ENCODE results near the gene MRPL23. TPM values are rescaled to one million over a fixed set of nuclear protein-coding genes. Genes with fewer than 3 reads are reported as not detected.

MRPL23 gene
- total RNA-seq, 1 experiment from 2014 or later: 109 TPM

DNA sequence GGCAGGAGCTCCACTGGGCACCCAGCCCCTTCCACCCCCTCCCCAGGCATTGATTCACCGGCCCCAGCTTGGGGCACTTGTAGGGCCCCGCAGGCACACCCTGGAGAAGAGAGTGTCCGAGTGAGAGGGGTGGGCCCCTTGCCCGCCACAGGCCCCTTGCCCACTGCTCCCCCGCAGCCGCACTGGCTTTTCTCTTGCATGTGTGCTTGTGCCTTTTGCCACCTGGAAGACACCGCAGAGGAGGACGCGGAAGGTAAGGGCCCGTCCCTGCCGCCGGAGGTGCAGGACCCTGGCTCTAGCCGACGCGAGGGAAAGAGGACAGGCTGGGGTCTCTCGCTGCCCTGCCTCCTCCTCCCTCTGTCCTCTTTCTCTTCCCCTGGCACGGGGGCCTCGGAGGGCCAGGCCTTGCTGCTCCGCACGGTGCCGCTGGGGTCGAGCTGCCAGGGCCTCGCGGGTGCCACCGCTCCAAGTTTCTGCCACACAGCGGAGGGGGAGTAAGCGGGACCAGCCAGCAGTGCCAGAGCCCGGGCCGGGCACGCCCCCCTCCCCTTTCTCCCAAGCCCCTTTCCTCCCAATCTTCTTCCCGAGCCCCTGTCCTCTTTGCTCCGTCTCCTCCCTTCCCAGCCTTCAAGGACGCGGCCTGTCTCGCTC is 18.1 kb upstream of the MRPL23 start:
- TF ChIP-seq, protein P1, sequence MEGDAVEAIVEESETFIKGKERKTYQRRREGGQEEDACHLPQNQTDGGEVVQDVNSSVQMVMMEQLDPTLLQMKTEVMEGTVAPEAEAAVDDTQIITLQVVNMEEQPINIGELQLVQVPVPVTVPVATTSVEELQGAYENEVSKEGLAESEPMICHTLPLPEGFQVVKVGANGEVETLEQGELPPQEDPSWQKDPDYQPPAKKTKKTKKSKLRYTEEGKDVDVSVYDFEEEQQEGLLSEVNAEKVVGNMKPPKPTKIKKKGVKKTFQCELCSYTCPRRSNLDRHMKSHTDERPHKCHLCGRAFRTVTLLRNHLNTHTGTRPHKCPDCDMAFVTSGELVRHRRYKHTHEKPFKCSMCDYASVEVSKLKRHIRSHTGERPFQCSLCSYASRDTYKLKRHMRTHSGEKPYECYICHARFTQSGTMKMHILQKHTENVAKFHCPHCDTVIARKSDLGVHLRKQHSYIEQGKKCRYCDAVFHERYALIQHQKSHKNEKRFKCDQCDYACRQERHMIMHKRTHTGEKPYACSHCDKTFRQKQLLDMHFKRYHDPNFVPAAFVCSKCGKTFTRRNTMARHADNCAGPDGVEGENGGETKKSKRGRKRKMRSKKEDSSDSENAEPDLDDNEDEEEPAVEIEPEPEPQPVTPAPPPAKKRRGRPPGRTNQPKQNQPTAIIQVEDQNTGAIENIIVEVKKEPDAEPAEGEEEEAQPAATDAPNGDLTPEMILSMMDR (IDR thresholded peaks at IDR 0.05; ENCODE audit: unreplicated experiment): no peak
- H3K27ac Mint-ChIP-seq (ENCODE audit: unreplicated experiment): no peak overlapping the region
- H3K27me3 Mint-ChIP-seq (ENCODE audit: unreplicated experiment): peaks cover 77% of the 10 kb centered on the region
- CTCF ChIA-PET: interaction anchor here (0.7 kb wide), 1 partner anchor 47 kb away, joined by 3 read pairs; no protein-coding TSS in a partner anchor
- intact Hi-C loops (cut with micrococcal nuclease; ENCODE audit: unreplicated experiment): no loop called here
- no TSS peak for BruUV-seq (replicated peaks)
- H3K36me3 Mint-ChIP-seq (ENCODE audit: insufficient read depth, unreplicated experiment): no peaks in the 10 kb centered on the region
- no peaks in the 10 kb centered on the region for H3K9me3 Mint-ChIP-seq (ENCODE audit: low read depth, unreplicated experiment)
- H3K4me3 Mint-ChIP-seq (ENCODE audit: low read depth, unreplicated experiment): no peak overlapping the region
- DNase-seq: no peak
- no peaks in the 10 kb centered on the region for H3K4me1 Mint-ChIP-seq (ENCODE audit: low read depth, unreplicated experiment)

DNA sequence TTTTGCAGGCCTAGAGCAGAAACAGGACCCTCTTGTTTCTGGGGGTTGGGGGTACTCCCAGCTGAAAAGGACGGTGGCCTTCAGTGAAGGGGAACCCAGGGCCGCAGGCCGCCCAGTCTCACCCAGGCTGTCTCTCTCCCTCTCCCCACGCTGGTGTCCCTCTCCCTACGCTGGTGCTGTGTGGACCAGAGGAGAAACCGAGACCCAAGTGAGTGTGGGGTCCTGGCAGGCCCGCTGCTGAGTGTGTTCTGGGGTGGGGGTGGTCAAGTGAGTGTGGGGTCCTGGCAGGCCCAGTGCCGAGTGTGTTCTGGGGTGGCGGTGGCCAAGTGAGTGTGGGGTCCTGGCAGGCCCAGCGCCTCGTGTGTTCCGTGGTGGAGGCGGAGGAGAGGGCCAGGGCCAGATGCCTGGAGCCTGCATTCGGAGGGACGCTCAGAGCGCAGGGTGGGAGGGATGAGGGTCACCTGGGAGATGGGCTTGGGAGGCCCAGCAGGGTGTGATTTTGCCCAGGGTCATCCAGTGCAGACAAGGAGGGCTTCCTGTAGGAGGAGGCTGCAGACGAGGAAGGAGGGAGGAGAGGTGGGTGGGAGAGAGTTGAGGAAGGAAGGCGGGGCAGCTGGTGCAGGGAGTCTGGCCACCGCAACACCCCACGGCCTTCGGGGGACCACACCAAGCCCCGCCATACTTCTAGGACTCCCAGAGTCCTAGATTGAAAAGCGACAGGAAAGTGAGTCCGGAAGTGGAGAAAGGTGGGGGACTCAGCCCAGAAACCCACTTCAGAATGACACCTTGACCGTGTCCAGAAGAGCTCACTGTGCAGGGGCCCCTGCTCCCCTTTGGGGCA is 17.3 kb upstream of the MRPL23 start:
- CTCF ChIA-PET: interaction anchor here (0.7 kb wide), 1 partner anchor 48 kb away, joined by 3 read pairs; no protein-coding TSS in a partner anchor
- Mint-ChIP-seq H3K4me3 (ENCODE audit: low read depth, unreplicated experiment) (no peak overlapping the region), H3K36me3 (ENCODE audit: insufficient read depth, unreplicated experiment) (no peaks in the 10 kb centered on the region), H3K4me1 (ENCODE audit: low read depth, unreplicated experiment) (no peaks in the 10 kb centered on the region), H3K27ac (ENCODE audit: unreplicated experiment) (no peak overlapping the region), H3K27me3 (ENCODE audit: unreplicated experiment) (peaks cover 74% of the 10 kb centered on the region), H3K9me3 (ENCODE audit: low read depth, unreplicated experiment) (no peaks in the 10 kb centered on the region)
- intact Hi-C loops (cut with micrococcal nuclease; ENCODE audit: unreplicated experiment): no loop called here
- DNase-seq: no peak
- TF ChIP-seq, protein P1 (IDR thresholded peaks at IDR 0.05; ENCODE audit: unreplicated experiment): no peak
- BruUV-seq (replicated peaks): no TSS peak

DNA sequence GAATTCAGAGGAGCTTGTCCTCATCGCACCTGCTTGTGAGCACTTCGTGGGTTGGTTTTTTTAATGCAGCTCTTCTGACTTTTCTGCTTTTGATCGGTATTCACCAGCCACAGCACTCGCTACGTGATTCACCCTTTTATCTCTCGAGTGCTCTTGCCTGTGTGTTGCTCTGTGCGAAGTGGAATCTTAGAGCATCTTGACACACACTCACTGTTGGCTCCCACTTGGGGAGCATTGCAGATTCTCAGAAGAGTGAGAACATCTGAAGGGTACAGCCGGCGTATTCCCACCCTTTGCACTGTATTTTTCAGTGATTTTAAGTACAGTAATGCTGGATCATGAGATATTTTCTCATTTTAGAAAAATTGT is 16.7 kb upstream of the MRPL23 start:
- Mint-ChIP-seq H3K27me3 (ENCODE audit: unreplicated experiment) (peaks cover 74% of the 10 kb centered on the region), H3K9me3 (ENCODE audit: low read depth, unreplicated experiment) (no peaks in the 10 kb centered on the region), H3K4me3 (ENCODE audit: low read depth, unreplicated experiment) (no peak overlapping the region), H3K36me3 (ENCODE audit: insufficient read depth, unreplicated experiment) (no peaks in the 10 kb centered on the region), H3K27ac (ENCODE audit: unreplicated experiment) (no peak overlapping the region), H3K4me1 (ENCODE audit: low read depth, unreplicated experiment) (no peaks in the 10 kb centered on the region)
- intact Hi-C loops (cut with micrococcal nuclease; ENCODE audit: unreplicated experiment): no loop called here
- CTCF ChIA-PET: no interaction called here
- no peak for DNase-seq
- BruUV-seq (replicated peaks): no TSS peak
- TF ChIP-seq, protein P1 (IDR thresholded peaks at IDR 0.05; ENCODE audit: unreplicated experiment): no peak

DNA sequence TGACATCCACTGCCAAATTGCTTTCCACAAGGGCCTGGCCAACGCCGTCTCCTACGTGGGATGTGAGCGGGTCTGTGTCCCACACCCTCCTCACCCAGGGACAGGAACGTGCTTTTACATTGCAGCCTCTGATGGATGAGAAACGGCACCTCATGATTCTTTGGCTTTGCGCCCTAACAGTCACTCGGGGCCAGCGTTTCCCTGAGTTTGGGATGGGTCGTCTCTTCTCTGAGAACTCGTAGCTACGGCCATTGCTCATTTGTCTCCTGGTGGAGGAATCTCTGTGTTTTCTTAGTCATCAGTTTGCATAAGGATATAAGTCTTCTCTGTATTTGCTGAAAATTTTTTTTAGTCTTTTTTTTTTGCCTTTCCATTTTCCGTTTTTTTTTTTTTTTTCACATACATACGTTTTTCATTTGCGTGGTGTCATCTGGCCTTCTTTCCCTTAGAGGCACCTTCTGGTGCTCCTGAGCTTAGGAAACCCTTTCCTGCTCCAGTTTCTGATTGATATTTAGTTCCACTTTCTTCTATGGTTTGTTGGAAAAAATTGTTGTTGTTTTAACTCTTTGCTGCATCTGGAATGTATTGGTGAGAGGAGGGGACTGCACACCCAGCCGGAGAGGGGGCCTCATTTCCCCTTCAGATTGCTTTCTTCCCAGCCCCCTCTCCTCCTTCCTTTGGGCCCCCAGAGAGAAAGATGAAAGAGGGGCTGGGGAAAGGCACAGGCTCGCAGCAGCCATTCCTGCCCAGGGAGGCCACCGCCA is 15.6 kb upstream of the MRPL23 start:
- Mint-ChIP-seq H3K4me3 (ENCODE audit: low read depth, unreplicated experiment) (no peak overlapping the region), H3K9me3 (ENCODE audit: low read depth, unreplicated experiment) (no peaks in the 10 kb centered on the region), H3K27ac (ENCODE audit: unreplicated experiment) (no peak overlapping the region), H3K27me3 (ENCODE audit: unreplicated experiment) (peaks cover 66% of the 10 kb centered on the region), H3K36me3 (ENCODE audit: insufficient read depth, unreplicated experiment) (no peaks in the 10 kb centered on the region), H3K4me1 (ENCODE audit: low read depth, unreplicated experiment) (no peaks in the 10 kb centered on the region)
- CTCF ChIA-PET: no interaction called here
- intact Hi-C loops (cut with micrococcal nuclease; ENCODE audit: unreplicated experiment): no loop called here
- DNase-seq: no peak
- TF ChIP-seq, protein P1 (IDR thresholded peaks at IDR 0.05; ENCODE audit: unreplicated experiment): no peak
- no TSS peak for BruUV-seq (replicated peaks)
